Measurements from ENCODE around the gene LUC7L3. TPM values are rescaled to one million over a fixed set of nuclear protein-coding genes. Genes with fewer than 3 reads are reported as not detected.

Gene LUC7L3, protein sequence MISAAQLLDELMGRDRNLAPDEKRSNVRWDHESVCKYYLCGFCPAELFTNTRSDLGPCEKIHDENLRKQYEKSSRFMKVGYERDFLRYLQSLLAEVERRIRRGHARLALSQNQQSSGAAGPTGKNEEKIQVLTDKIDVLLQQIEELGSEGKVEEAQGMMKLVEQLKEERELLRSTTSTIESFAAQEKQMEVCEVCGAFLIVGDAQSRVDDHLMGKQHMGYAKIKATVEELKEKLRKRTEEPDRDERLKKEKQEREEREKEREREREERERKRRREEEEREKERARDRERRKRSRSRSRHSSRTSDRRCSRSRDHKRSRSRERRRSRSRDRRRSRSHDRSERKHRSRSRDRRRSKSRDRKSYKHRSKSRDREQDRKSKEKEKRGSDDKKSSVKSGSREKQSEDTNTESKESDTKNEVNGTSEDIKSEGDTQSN
- 248 TPM for total RNA-seq

DNA sequence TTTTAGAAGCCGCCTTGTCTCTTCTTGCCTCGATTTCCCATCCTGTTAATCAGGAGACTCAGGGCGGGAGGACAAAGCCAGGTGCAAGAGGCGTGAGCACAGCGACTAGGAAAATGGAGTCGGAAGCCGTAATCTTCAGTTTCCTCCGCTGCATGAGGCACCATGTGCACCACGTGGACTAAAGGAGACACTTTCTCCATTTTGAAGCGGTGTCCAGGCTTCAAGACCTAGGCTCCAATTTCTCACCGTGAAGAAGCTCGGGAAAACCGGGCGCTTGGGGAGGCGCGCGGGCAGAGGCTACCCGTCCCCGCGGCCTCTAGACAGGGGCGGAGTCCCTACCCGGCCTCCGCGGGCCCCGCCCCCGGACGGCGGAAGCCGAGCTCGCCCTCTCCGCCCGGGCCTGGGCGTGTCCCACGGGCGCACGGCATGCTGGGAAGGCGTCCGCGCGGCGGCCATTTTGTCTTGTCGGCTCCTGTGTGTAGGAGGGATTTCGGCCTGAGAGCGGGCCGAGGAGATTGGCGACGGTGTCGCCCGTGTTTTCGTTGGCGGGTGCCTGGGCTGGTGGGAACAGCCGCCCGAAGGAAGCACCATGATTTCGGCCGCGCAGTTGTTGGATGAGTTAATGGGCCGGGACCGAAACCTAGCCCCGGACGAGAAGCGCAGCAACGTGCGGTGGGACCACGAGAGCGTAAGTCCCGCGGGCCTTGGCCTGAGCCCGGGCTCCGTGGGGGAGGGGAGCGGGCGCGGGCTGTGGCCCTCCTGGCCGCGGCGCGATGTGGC lies at the start of gene LUC7L3:
LUC7L3 (plus strand) TSS at position 460 of the 780 bp plus-strand sequence; CDS start at position 590, 130 bp downstream.

DNA sequence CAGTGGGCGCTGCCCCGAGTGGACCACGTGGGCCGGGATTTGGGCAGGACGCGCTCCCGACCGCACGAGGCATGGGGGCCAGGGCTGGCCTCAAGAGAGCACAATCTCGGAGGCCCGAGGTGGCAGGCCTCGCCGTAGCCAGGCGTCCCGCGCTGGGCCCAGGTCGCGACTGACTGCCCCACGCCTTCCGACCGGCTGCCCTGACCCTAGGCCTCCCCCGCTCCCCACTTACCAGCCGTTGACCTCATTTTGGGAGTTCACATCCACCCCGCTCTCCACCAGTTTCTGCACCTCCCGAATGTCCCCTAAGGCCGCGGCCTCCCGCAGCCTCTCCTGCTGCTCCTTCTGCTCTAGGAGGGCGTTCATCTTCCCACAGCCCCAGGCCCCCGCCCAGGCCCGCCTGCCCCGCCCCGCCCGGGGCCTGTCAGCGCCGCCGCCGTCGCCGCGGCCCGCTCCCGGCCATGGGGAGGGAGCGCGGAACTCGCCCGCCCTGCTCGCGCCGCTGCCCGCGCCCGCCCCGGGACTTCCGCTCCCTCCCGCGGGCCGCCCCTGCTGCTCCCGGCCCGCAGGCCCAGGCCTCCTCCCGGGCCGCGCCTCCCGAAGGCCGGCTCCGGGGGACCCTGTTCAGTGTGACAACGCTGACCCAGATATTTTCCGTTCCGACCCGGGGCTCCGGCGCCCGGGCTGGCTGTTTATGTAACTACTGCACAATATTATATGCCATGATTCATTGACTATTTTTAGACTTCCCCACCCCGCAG lies 11.9 kb upstream of the LUC7L3 start, which contains the start of gene ANKRD40:
ANKRD40 (minus strand) TSS at position 626 of the 761 bp plus-strand sequence; CDS start at position 366, 260 bp downstream.

DNA sequence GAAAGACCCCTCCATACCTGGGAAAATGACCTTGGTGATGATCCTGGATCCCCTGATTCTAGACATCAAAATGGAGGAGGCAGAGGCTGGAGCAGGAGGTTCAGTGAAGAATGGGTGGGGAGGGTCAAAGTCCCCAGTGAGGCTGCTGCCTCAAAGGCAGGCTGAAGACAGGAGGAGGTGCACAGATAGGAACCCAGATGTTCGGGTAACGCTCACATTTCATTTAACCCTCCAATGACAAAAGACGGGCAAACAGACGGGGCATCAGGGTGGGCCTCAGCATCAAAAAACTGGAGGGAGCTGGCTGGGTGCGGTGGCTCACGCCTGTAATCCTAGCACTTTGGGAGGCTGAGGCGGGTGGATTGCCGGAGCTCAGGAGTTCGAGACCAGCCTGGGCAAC lies 48.0 kb downstream of the LUC7L3 start, which contains the start of gene ANKRD40CL:
ANKRD40CL (minus strand) TSS at position 73 of the 400 bp plus-strand sequence. CDS start 605 bp downstream, outside the sequence.

Small RNA genes within 50 kb of the gene (small RNA-seq; reads per million reads assigned to genes)
- gene AC005921.1 (ENCODE audit: low replicate concordance): not detected
- gene MIR8059 (ENCODE audit: low replicate concordance): not detected
- not detected for gene RF00019 (ENCODE audit: low replicate concordance)

Other genes with a start within 250 kb of the LUC7L3 start
- gene RSAD1, start 240.7 kb upstream of the LUC7L3 start, total RNA-seq: 34.7 TPM
- 2.2 TPM for gene MYCBPAP, start 211.2 kb upstream of the LUC7L3 start, total RNA-seq
- gene EPN3, start 186.9 kb upstream of the LUC7L3 start, total RNA-seq: 0.63 TPM
- gene SPATA20, start 172.4 kb upstream of the LUC7L3 start, total RNA-seq: 22.8 TPM
- gene CACNA1G, start 158.9 kb upstream of the LUC7L3 start, total RNA-seq: 35.7 TPM
- gene ABCC3, start 84.7 kb upstream of the LUC7L3 start, total RNA-seq: 1.3 TPM
- 30.4 TPM for gene ANKRD40, start 11.7 kb upstream of the LUC7L3 start, total RNA-seq
- gene ANKRD40CL, start 47.9 kb downstream of the LUC7L3 start, total RNA-seq: not detected
- gene WFIKKN2, start 116.0 kb downstream of the LUC7L3 start, total RNA-seq: 1.3 TPM
- 11.3 TPM for gene TOB1, start 146.8 kb downstream of the LUC7L3 start, total RNA-seq

Measured in parietal lobe (tissue), 2 donors.